GM23248 (cell line): Measurements from ENCODE around the gene VAV2.

Experiments used
- EZH2 ChIP-seq: fragments of 200-600 bp; sonication (generic); IDR thresholded peaks from 2 replicates; pipeline ENCODE4 v1.6.1; 2018; ENCODE audit warnings: antibody characterized with exemption, mild to moderate bottlenecking; ENCODE audit not compliant: insufficient read depth, poor library complexity, severe bottlenecking
- EZH2phosphoT487 ChIP-seq: fragments of 200-600 bp; sonication (generic); IDR thresholded peaks from 2 replicates; pipeline ENCODE4 v1.6.1; 2018; ENCODE audit warnings: antibody characterized with exemption, moderate library complexity, mild to moderate bottlenecking, low read depth; ENCODE audit not compliant: insufficient read depth

DNA sequence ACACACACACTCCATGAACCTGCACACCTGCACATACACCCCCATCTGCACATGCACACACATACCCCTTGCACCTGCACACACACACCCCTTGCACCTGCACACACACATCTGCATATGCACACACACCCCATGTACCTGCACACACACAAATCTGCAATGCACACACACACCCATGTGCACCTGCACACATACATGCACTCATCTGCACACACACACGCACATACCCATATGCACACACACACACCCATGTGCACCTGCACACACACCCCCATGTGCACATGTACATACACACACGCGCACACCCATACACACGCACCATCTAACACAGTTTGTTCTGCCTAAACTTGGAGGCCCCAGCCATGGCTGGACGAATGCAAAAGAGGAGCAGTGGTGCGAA is 138.1 kb downstream of the VAV2 start:
- TF ChIP-seq EZH2 (no peak), EZH2phosphoT487 (no peak)
